GM12878 (cell line): Measurements from ENCODE around the gene CNN2.

Experiments used
- CEBPB ChIP-seq, 2 experiments: fragments of 150-350 bp in 1 of 2; IDR thresholded peaks; 2 replicates each; pipeline ENCODE4 v1.6.1; 2012 to 2014; ENCODE audit warnings: low read depth in 2 of 2, low read length in 2 of 2, borderline replicate concordance in 1 of 2, inconsistent platforms in 1 of 2
- CTCF ChIP-seq, 3 experiments: IDR thresholded peaks in 2 of 3; conservative IDR thresholded peaks in 1 of 3; 2 replicates each; pipeline ENCODE4 v1.5.1; 2011; ENCODE audit warnings: low read depth in 3 of 3, low read length in 3 of 3, mild to moderate bottlenecking in 3 of 3, control low read depth in 2 of 3, moderate library complexity in 2 of 3, inconsistent platforms in 1 of 3, mixed read lengths in 1 of 3; ENCODE audit not compliant: control insufficient read depth in 2 of 3, insufficient read depth in 1 of 3; ENCODE audit errors: extremely low read depth in 1 of 3
- RFX5 ChIP-seq: IDR thresholded peaks from 2 replicates; pipeline ENCODE4 v1.6.1; 2011; ENCODE audit warnings: low read depth, low read length, improper control_type of control experiment
- SRF ChIP-seq, 2 experiments: IDR thresholded peaks; 2 replicates each; pipeline ENCODE4 v1.6.1; 2011; ENCODE audit warnings: low read depth in 2 of 2, low read length in 2 of 2, mild to moderate bottlenecking in 1 of 2, moderate library complexity in 1 of 2

GRCh38 chr19:1073956-1074517 lies 47.6 kb downstream of the CNN2 start:
- no peak for TF ChIP-seq CEBPB (IDR thresholded peaks at IDR 0.05; ENCODE audit: borderline replicate concordance in 1 of 2, low read depth in 2 of 2, low read length in 2 of 2)
- no peak for TF ChIP-seq SRF (IDR thresholded peaks at IDR 0.05; ENCODE audit: low read depth in 2 of 2, low read length in 2 of 2)
- no peak for TF ChIP-seq CTCF (IDR thresholded peaks at IDR 0.05 in 2 of 3, conservative IDR thresholded peaks at IDR 0.05 in 1 of 3; ENCODE audit: control insufficient read depth in 2 of 3, extremely low read depth in 1 of 3, insufficient read depth in 1 of 3, low read depth in 3 of 3, low read length in 3 of 3)
- no peak for TF ChIP-seq RFX5
